OCI-LY1 (cell line): ENCODE measurements around the gene TMEM37.

ENCODE experiments used
- EZH2 ChIP-seq: fragments of 200-600 bp; sonication (generic), shearing (Covaris generic); IDR thresholded peaks from 2 replicates; pipeline ENCODE4 v1.8.0; 2017; ENCODE audit warnings: borderline replicate concordance, mixed run types, mild to moderate bottlenecking, antibody characterized with exemption, low read length, moderate library complexity, mixed read lengths
- TF ChIP-seq, protein P1 (sequence below): fragments of 200-600 bp; sonication (generic), shearing (Covaris generic); IDR thresholded peaks from 2 replicates; pipeline ENCODE4 v1.5.1; 2017; ENCODE audit warnings: mild to moderate bottlenecking, antibody characterized with exemption, low read length, moderate library complexity, mixed read lengths

DNA sequence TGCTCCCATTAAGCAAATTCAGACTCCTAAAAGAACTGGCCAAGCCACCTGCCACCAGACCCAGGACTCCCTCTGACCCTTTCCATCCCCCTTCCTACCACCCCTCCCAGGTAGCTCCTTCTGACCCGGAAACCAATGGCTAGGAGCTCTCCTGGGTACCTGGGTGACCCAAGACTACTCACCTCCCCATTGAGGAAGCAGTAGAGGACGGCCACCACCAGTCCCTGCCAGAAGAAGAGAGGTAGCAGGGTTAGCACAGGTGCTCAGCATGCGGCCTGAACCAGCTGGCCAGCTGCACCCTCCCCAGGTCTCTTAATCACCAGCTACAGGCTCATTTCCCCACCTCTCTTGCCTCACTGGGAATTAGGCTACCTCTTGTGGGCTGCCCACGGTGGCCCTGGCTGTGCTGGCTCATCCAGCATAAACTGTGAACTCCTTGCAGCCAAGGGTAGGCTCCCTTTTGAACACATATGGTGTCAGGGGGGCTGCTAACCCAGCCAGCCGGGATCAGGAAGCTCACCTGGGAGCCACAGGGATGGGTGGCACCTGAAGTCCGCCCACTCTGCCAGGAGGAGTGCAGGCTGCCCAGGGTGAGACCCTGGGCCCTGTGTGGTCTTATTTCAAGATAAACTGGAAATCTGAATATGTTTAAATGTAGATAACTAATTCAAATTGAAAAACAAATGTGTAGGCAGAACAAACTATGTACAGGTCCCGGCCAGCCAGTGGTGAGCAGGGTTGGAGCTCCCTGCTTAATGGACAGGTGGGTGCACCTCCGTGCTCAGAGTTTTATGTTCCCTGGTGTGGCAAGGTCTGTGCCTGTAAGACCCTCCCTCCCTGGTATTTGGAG lies 9.9 kb downstream of the TMEM37 start:
- TF ChIP-seq, protein P1, sequence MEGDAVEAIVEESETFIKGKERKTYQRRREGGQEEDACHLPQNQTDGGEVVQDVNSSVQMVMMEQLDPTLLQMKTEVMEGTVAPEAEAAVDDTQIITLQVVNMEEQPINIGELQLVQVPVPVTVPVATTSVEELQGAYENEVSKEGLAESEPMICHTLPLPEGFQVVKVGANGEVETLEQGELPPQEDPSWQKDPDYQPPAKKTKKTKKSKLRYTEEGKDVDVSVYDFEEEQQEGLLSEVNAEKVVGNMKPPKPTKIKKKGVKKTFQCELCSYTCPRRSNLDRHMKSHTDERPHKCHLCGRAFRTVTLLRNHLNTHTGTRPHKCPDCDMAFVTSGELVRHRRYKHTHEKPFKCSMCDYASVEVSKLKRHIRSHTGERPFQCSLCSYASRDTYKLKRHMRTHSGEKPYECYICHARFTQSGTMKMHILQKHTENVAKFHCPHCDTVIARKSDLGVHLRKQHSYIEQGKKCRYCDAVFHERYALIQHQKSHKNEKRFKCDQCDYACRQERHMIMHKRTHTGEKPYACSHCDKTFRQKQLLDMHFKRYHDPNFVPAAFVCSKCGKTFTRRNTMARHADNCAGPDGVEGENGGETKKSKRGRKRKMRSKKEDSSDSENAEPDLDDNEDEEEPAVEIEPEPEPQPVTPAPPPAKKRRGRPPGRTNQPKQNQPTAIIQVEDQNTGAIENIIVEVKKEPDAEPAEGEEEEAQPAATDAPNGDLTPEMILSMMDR = no peak
- TF ChIP-seq EZH2 = no peak
